Endothelial cell (in vitro differentiated cells): ENCODE results near the gene SH3RF3. TPM values are rescaled to one million over a fixed set of nuclear protein-coding genes. Genes with fewer than 3 reads are reported as not detected.
A peak's percentile ranks its signal among the peaks of the same experiment; 100 is the strongest.

ENCODE experiments used
- DNase-seq: peaks from one replicate; pipeline ENCODE4 v3.0.0; 2021; ENCODE audit warnings: low spot score
- H3K27ac Mint-ChIP-seq: one replicate; pipeline ENCODE4 v1.8.0; 2021; ENCODE audit warnings: mixed read lengths, inconsistent platforms; ENCODE audit not compliant: unreplicated experiment
- H3K27me3 Mint-ChIP-seq: one replicate; pipeline ENCODE4 v1.8.0; 2021; ENCODE audit warnings: mild to moderate bottlenecking, moderate library complexity, mixed read lengths, inconsistent platforms; ENCODE audit not compliant: unreplicated experiment
- H3K36me3 Mint-ChIP-seq: one replicate; pipeline ENCODE4 v1.8.0; 2021; ENCODE audit warnings: mild to moderate bottlenecking, low read depth, mixed read lengths, inconsistent platforms; ENCODE audit not compliant: unreplicated experiment
- H3K4me1 Mint-ChIP-seq: one replicate; pipeline ENCODE4 v1.8.0; 2021; ENCODE audit warnings: mild to moderate bottlenecking, mixed read lengths, inconsistent platforms; ENCODE audit not compliant: unreplicated experiment
- H3K4me3 Mint-ChIP-seq: one replicate; pipeline ENCODE4 v1.8.0; 2021; ENCODE audit warnings: mild to moderate bottlenecking, mixed read lengths, inconsistent platforms; ENCODE audit not compliant: unreplicated experiment
- H3K9me3 Mint-ChIP-seq: one replicate; pipeline ENCODE4 v1.8.0; 2021; ENCODE audit warnings: mixed read lengths, inconsistent platforms; ENCODE audit not compliant: unreplicated experiment
- CTCF ChIP-seq: fragments of 200-600 bp; sonication (generic); IDR thresholded peaks from one replicate; pipeline ENCODE4 v1.5.0; 2021; ENCODE audit warnings: antibody characterized with exemption; ENCODE audit not compliant: unreplicated experiment
- total RNA-seq: library from RNA; stranded (reverse); fragmentation: NEBNext Ultra II Directional; extraction: Animal tissue kit (Norgen Biotek cat#: 25700); gene quantifications from one replicate; pipeline ENCODE4 v1.2.1, GENCODE V29; 2021; ENCODE audit not compliant: unreplicated experiment

Gene SH3RF3
- total RNA-seq, 1 donor from 2014 or later: 12.8 TPM

DNA sequence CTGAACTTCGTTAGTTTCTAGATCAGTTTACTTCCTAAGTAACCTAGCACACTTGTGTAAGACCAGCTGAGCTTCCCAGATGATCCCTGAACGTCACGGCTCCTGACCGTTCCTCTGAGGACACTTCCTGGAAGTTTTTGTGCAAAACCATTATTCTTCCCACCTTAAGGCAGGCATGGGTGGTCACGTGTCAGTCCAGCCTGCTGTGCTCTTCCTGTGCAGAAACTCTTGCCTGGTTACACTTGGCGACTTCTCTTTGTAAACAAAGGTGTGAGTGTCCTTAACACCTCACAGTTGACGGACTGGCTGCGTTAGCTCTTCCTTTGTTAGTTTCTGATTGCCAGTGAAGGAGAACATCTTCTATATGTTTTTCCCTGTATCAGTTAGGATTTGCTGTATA, 118.3 kb downstream of the SH3RF3 start:
- Mint-ChIP-seq H3K36me3 (no peaks in the 10 kb centered on the region), H3K9me3 (no peaks in the 10 kb centered on the region), H3K27me3 (peaks cover 2% of the 10 kb centered on the region), H3K4me3 (peak overlapping the region; percentile 28), H3K4me1 (peaks cover 34% of the 10 kb centered on the region), H3K27ac (no peak overlapping the region)
- TF ChIP-seq CTCF: no peak
- DNase-seq: no peak

- Mint-ChIP-seq H3K36me3 (no peaks in the 10 kb centered on the region), H3K4me3 (no peak overlapping the region), H3K9me3 (no peaks in the 10 kb centered on the region), H3K27me3 (peaks cover 2% of the 10 kb centered on the region), H3K4me1 (peaks cover 30% of the 10 kb centered on the region), H3K27ac (peak overlapping the region; percentile 74)
- no peak for TF ChIP-seq CTCF
- DNase-seq: no peak
Observed at GRCh38 chr2:109247812-109248211, 118.8 kb downstream of the SH3RF3 start.

DNA sequence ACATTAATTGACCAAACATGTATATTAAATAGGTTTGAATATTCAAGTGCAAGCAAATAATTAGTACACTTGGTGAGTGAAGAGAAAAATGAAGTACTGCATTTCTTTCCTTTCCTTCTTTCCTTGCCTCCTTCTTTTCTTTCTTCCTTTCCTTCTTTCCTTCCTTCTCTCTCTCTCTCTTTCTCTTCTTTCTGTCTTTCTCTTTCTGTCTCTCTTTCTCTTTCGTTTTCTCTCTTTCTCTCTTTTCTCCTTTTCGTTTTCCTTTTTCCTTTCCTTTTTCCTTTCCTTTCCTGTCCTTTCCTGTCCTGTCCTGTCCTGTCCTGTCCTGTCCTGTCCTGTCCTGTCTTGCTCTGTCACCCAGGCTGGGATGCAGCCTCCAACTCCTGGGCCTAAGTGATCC, 119.6 kb downstream of the SH3RF3 start:
- peaks cover 2% of the 10 kb centered on the region for H3K27me3 Mint-ChIP-seq
- no peak overlapping the region for H3K4me3 Mint-ChIP-seq
- no peak for TF ChIP-seq CTCF
- H3K4me1 Mint-ChIP-seq: peaks cover 28% of the 10 kb centered on the region
- no peaks in the 10 kb centered on the region for H3K9me3 Mint-ChIP-seq
- H3K36me3 Mint-ChIP-seq: no peaks in the 10 kb centered on the region
- no peak for DNase-seq
- H3K27ac Mint-ChIP-seq: no peak overlapping the region

- H3K36me3 Mint-ChIP-seq: no peaks in the 10 kb centered on the region
- H3K9me3 Mint-ChIP-seq: no peaks in the 10 kb centered on the region
- no peak for TF ChIP-seq CTCF
- H3K27me3 Mint-ChIP-seq: peaks cover 2% of the 10 kb centered on the region
- H3K4me3 Mint-ChIP-seq: no peak overlapping the region
- H3K4me1 Mint-ChIP-seq: peaks cover 51% of the 10 kb centered on the region
- DNase-seq: no peak
- no peak overlapping the region for H3K27ac Mint-ChIP-seq
Observed at GRCh38 chr2:109253217-109253616, 124.2 kb downstream of the SH3RF3 start.

DNA sequence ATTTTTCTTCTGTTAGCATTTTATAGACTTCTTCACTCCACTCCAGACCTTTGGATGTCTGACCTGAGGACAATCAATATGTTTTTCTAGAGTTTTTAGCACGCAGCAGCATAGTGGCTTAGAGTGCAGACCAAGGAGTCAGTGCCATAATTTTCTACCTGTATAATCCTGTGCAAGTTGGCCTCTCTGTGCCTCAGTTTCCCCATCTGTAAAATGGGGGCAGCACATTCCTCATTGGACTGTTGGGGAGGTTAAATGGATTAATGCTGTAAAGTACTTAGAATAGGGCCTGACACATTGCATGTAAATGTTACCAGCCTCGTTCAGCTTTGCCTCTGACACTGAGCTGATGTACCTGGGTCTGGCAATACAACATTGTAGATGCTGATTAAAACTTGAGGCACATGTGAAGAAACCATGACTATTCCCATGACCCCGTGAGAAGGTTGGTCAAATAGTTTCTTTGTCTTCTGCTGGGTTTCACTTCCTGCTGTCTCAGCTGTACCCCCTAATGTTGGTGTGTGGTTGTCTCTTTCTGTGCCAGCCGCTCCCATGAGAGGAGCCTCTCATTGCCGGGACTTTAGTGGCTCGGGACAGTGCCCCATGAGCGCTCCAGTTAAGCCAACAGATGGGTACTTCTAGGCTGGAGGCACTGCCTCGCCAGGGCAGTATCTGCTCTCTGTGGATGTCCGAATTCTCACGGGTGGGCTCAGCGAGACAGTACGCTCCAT, 125.3 kb downstream of the SH3RF3 start:
- Mint-ChIP-seq H3K4me3 (no peak overlapping the region), H3K27ac (peak overlapping the region; percentile 87), H3K4me1 (peaks cover 49% of the 10 kb centered on the region), H3K36me3 (peaks cover 1% of the 10 kb centered on the region), H3K9me3 (no peaks in the 10 kb centered on the region), H3K27me3 (no peaks in the 10 kb centered on the region)
- no peak for TF ChIP-seq CTCF
- no peak for DNase-seq
